ENCODE results near the gene CPEB3. TPM values are rescaled to one million over a fixed set of nuclear protein-coding genes. Genes with fewer than 3 reads are reported as not detected.
A peak's percentile ranks its signal among the peaks of the same experiment; 100 is the strongest.
"Not testable (repeated sequence)": the region's sequence is repeated elsewhere in the genome, so short reads cannot be mapped to it uniquely, and the experiment has no call there.

CPEB3 gene
- total RNA-seq, 1 donor from 2014 or later = 21.2 TPM

DNA sequence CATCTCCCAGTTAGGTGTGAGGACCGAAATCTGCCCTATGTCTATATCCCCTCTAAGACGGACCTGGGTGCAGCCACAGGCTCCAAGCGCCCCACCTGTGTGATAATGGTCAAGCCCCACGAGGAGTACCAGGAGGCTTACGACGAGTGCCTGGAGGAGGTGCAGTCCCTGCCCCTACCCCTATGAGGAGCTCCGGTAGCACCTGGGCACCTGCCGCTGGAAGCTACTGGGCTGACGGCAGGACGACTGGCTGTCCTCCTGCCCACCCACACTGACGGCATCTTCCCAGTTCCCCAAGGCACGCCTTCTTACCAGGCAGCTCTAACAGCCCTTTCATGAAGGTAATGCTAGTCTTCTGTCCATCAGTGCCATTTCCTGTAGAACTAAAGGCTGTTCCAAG lies 74.3 kb downstream of the CPEB3 start:
- not testable (repeated sequence) for DNase-seq (ENCODE audit: low spot score in 2 of 2); FAIRE-seq

DNA sequence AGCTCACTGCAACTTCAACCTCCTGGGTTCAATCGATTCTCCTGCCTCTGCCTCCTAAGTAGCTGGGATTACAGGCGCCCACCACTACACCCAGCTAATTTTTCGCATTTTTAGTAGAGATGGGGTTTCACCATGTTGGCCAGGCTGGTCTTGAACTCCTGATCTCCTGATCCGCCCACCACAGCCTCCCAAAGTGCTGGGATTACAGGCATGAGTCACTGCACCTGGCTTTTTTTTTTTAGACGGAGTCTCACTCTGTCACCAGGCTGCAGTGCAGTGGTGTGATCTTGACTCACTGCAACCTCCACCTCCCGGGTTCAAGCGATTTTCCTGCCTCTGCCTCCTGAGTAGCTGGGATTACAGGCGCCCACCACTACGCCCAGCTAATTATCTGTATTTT lies 75.7 kb downstream of the CPEB3 start:
- not testable (repeated sequence) for FAIRE-seq

DNA sequence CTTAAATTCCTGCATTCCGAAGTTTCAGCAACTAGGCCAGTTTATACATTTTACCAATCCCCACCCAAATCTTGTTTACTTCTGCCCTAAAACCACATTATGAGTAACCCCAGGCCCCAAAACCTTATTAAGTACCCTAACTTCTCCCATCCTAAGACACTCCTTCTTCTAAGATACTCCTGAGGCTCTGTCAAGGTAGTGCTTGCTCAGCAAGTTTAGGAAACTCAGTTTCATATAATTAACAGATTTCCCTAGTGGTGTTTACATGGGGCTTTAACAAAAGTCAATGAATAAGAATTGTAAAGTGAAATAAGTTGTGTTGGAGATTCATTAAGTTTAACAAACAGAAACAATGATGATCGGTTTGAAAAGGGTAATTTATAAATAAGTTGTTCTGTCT lies 77.8 kb downstream of the CPEB3 start:
- no peak for DNase-seq (ENCODE audit: low spot score in 2 of 2)
- FAIRE-seq = no peak

More for the DNA sequence above, 75.7 kb downstream of the CPEB3 start:
- DNase-seq (ENCODE audit: low spot score in 2 of 2) = not testable (repeated sequence)

DNA sequence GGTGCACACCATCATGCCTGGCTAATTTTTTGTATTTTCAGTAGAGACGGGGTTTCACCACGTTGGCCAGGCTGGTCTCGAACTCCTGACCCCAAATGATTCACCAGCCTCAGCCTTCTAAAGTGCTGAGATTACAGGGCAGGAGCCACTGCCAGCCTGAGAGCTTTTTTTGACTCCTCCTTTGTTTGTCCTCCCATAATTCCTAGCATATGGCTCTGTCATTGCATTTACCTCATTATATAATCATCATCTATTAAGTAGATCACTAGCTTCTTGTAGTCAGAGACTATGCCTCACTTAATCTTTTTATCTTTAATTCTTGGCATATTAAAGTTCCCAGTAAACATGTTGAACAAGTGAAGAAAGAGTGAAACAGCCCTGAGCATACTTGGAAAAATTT lies 82.1 kb downstream of the CPEB3 start:
- no peak for DNase-seq (ENCODE audit: low spot score in 2 of 2)
- FAIRE-seq = no peak

DNA sequence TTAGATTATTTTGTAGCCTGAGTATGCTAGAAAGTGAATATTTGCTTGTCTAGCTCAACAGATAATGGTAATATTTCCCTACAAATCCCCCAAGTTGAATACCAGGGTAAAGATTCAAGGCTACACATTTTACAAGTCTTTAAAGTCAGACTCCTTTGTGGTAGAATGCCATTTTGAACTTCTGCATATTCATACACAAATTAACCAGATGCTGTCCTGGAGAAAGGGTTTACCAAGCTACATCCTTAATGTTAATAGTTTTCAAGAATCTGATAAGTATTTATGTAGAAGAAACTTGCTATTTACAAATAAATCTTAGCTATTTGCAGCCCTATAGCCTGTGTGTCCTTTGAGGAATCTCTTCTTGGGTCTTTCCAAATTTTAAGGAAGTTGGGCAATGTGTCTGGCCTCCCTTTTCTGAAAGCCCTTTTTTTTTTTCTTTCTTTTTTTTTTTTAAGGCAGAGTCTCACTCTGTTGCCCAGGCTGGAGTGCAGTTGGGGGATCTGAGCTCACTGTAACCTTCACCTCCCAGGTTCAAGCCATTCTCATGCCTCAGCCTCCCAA lies 82.6 kb downstream of the CPEB3 start:
- no peak for DNase-seq (ENCODE audit: low spot score in 2 of 2)
- no peak for FAIRE-seq

DNA sequence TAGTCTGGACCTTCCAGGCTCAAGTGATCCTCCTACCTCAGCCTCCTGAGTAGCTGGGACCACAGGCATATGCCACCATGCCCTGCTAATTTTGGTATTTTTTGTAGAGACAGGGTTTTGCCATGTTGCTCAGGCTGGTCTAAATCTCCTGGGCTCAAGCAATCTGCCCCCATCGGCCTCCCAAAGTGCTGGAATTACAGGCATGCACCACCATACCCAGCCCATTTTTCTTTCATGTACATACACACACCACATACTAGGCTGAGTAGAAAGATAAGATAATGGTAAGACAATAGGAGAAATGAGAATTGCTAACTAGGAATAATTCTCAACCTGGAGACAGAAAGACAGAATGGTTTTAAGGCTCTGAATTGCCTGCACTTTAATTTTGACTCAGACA lies 83.8 kb downstream of the CPEB3 start:
- FAIRE-seq (no peak), DNase-seq (ENCODE audit: low spot score in 2 of 2) (no peak)

DNA sequence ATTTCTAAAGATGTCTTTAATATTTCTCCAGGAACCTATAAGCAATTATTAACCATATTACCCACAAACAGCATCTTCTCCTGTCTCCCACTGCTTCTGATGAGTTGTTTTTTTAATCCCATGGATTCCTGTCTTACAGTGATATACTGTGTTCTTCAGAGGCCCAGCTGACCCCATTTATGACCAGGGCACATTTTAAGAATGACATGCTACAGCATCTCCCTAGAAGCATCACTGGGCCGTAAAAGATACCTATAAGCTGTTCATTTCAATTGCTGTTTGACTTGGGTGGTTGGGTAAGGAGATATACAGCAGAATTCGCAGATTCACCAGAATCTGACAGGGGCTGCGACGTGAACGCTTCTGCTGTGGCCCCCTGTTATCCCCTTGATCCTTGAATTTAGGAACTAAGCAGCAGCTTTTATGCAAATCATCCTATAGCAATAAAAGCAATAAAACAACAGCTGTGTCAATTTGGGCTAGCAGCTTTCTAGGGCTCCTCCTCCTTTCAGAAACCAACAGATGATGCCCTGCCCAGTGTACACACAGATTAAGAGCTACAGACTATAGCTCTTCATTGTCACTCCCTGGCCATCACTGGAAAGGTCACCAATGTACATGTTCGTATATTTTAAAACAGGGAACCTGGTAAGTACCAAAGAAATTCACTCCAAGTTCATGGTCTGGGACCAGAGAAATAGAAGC lies 86.8 kb downstream of the CPEB3 start:
- no peak for DNase-seq (ENCODE audit: low spot score in 2 of 2)
- FAIRE-seq = no peak

DNA sequence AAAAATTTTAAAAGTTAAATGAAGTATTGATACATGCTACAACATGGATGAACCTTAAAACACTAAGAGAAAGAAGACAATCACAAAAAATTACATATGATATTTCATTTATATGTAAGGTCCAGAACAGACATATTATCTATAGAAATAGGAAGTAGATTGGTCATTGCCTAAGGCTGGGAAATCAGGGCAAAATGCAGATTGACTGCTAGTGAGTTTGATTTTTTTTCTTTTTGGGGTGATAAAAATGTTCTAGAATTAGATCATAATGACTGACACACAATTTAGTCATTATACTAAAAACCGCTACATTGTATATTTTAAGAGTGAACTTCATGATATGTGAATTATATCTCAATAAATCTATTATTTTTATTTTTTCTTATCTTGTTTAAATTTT lies 88.3 kb downstream of the CPEB3 start:
- DNase-seq (ENCODE audit: low spot score in 2 of 2) (no peak), FAIRE-seq (no peak)

DNA sequence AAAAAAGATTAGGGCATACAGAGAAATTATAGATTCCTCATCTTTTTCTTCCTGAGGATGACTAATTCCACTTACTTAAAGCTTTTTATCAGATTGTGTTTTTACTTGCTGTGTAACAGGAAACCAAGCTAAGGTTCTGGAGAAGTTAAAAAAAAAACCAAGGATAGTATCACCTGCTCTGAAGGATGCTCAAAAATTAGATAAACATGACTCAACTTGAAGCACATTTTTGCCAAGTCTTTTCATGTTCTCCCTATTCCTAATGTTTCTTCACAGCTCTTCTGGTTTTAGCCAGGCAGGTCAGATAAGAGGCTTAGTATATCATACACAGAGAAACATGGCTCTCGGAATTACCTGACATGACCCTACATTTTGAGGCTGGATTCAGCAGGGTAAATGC lies 90.3 kb downstream of the CPEB3 start:
- FAIRE-seq (no peak), DNase-seq (ENCODE audit: low spot score in 2 of 2) (no peak)

DNA sequence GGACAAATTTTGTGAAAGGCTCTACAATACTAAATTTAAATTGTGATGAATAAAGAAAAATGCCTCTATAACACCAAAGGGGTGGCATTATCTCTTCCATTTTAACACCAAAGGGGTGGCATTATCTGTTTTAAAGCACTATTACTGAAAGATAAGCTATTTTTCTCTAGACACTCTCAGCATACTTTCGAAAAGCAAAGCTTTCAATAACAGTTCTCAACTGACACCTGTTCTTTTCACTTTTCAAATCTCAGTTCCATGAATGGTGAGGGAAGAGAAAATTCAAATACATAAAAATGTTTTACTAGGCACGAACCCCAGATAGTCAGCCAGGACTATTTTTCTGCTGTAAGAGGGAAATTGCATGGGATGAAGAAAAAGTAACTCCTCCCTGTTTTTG lies 103.8 kb downstream of the CPEB3 start:
- no peak for FAIRE-seq
- no peak for DNase-seq (ENCODE audit: low spot score in 2 of 2)

DNA sequence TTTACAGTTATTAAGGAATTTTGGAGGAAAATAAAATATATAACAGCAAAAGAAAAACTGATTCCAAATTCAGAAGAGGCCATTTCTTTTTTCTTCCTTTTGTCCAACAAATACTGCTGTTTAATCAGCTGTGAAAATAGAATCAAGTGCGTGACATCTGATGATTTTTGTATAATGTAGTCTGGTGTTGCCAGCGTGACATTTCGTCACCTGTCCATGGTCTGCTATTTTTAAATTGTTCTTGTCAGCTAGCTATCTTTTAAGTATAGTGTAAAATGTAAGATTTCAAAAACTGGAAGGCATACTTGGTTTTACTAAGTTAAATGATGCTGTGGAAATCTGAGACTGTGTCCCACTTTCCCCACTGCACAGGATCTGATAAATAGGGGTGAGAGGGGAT lies 105.9 kb downstream of the CPEB3 start:
- no peak for DNase-seq (ENCODE audit: low spot score in 2 of 2)
- FAIRE-seq = no peak

DNA sequence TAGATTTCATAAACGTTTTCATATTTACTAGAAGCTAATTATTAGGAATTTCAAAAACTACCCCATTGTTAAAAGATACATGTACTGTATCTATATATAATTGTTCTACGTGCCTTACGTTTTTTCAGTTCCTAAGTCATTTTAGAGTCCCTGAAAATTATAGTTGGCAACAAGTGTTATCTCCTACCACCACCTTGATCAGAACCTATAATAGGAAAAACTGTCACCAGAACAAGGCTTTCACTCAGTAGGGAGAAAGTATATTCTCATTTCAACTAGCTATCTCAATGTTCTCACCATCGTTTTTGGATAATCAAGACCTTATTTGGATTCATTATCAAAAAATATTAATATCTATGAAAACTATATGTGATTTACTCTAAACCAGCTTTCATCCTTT lies 107.7 kb downstream of the CPEB3 start:
- FAIRE-seq (peak; percentile 55), DNase-seq (ENCODE audit: low spot score in 2 of 2) (no peak)

DNA sequence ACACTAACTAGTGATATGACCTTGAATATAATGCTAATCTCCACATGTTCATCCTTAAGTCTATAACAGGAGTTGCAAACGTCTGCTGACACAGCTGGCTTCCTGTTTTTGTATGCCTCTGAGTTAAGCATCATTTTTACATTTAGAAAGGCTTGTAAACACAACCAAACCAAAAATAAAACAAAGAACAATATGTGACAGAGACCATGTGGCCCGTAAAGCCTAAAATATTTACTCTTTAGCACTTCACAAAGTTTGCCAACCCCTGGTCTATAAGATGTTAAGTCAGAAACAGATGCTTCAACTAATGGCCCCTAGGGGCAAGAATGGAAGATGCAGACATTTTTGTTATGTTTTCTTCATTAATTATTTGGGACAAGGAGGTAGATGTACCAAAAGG lies 109.3 kb downstream of the CPEB3 start:
- no peak for FAIRE-seq
- DNase-seq (ENCODE audit: low spot score in 2 of 2) = no peak

DNA sequence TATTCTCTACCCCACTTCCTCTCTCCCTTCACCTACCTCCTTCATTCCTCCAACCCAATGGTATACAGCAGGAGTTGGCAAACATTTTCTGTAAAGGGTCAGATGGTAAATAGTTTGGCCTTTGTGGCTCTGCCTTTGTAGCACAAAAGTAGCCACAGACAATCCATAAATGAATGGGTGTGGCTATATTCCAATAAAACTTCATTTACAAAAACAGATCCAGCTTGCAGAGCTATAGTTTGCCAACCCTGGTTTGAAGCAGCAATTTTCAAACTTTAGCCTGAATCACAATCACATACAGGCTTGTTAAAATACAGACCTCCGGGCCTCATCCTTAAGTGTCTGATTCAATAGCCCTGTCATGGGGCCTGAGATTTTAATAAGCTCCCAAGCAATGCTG lies 110.5 kb downstream of the CPEB3 start:
- FAIRE-seq (no peak), DNase-seq (ENCODE audit: low spot score in 2 of 2) (no peak)

DNA sequence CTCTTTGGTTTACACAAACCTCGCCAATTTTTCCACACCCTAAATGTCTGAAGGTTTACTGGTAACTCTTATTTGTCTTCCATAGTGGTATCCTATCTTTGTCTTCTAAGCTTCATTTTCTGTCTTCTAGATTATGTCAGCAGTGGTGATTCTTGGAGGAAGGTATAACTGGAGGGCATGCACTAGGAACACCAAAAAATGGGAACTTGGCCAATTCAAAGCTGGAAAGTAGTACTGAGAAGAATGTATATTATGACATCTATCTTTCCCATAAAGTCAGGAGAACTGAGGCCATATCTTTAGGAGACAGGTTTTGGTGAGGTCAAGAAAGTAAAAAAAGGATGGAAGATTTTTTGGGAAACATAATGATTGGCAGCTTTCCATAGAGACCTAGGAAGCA lies 113.3 kb downstream of the CPEB3 start:
- FAIRE-seq = no peak

DNA sequence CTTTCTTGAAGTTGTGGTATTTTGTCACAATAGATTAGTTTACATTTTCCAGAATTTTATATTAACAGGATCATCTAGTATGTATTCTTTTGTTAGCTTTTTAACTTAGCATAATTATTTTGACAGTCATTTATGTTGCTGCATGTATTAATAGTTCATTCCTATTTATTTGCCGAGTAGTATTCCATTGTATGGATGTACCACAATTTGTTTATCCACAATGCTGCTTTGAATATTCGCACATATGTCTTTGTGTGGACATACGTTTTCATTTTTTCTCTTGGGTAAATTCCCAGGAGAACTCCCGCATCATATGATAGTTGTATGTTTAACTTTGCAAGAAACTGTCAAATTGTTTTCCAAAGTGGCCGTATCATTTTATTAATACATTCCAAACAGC lies 115.7 kb downstream of the CPEB3 start:
- DNase-seq (ENCODE audit: low spot score in 2 of 2) (no peak), FAIRE-seq (no peak)

More for the DNA sequence above, 113.3 kb downstream of the CPEB3 start:
- DNase-seq (ENCODE audit: low spot score in 2 of 2) = no peak

DNA sequence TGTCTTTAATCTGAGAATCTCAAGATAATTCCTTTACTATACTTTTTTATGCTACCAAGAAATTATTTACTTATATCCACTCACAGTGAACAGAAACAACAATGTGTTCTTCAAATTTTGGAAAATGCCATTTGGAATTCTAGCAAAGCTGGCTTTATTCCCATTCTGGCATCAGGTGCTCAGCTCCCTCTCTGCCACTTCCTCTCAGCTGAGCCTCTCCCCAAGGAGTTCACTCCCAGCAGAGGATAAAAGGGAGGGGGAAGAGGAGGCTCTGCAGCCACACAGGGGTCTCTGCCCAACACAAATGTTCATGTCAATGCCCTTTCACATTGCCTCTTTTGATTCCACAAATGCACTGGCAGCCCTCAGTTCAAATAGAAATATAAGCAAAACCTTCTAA lies 116.9 kb downstream of the CPEB3 start:
- DNase-seq (ENCODE audit: low spot score in 2 of 2) = no peak
- FAIRE-seq = no peak

DNA sequence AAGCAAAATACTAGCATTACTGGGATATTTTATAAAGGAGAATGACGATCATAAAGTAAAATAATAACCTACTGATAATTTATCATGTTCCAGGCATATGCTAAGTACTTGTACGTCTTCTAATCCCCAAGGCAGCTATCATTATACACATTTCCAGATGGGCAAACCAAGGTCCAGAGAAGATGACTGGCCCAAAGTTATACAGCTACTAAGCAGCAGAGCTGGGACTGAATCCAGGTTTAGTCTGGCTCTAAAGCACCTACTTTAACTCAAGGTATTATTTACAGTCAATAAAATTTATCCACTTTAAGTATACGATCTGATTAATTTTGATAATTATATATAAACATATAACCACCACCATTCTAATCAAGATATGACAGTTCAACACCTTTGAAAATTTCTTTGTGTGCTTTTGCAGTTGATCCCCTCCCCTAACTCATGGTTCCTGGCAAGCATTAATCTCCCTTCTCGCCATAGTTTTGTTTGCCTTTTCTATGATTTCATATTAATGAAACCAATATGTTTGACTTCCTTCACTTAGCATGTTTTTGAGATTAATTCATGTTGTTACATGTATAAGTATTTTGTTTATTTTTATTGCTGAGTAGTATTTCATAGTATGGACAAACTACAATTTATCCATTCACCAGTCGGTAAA lies 126.7 kb downstream of the CPEB3 start:
- DNase-seq (ENCODE audit: low spot score in 2 of 2) = no peak
- FAIRE-seq = no peak

DNA sequence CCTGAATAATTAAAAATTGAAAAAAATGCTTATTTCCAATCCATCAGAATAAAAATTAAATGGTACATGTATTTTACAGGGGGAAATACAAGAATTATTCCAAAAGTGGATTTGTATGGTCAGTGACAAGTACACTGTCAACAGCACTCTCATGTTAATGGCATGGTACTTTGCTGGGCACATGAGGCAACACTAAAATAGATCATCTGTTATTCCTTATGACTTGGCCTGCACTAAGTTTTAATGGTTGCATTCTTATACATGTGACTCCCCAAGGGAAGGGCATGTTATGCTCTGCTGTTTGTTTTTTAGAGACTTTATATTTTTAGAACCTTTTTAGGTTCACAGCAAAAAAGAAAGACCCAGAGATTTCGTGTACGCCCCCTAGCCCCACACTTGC lies 128.3 kb downstream of the CPEB3 start:
- FAIRE-seq = no peak
- no peak for DNase-seq (ENCODE audit: low spot score in 2 of 2)

DNA sequence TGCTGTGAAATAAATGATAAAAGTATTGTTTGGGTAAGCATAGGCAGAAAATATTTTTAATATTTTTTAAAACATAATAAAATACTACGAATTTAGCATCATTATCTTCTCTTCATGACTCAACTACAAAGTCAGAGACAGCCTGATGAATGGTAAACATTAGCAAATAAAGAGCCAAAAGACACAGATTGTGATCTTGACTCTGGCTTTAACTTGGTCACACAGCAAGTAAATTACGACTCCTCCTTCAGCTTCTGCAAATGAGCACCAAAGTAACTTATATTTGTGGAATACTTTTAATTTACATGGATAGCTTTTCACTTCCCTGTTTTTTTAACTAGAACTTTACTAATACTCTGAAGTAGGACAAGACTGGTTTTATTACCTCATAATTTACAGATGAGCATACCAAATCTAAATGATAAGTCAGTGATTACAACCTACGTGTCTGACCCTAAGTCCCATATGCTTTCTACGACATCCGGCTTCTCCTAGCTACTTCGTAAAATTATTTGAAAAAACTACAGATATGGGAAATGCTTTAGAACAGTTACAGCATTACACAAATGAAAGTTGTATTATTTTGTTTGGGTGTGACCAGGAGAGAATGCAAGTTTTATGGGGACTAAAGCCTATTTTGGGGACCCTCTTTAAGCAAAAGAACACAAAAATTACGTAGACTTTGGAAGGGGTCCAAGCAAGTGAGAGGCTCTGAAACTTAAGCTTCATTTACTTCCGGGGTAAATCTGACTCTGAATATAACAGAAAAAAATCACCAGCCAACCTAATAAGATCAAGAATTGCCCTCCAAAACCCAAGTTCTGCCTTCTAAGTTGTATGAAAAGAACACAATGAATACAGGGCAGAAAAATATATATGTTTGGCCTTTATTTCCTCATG lies 133.8 kb downstream of the CPEB3 start:
- DNase-seq (ENCODE audit: low spot score in 2 of 2) = no peak

DNA sequence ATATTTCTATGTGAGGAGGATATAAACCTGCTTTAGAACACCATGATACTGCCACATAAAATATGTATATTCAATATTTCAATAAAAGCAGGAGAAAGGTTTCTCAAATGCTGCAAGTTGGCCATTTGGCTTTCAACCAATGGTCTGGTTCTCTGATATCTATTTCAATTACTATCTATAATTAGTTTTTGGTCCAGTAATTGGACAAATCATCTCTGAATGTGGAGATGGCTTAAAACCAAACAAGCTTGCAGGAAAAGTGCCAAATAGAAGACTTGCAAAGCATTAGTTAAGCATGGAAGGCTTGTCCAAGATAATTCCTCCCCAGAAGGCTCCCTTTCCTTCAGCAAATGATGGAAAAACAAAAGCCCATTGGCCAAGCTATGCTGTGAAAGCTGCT lies 140.1 kb downstream of the CPEB3 start:
- DNase-seq (ENCODE audit: low spot score in 2 of 2) = no peak
- FAIRE-seq = no peak

More for the DNA sequence above, 133.8 kb downstream of the CPEB3 start:
- FAIRE-seq = no peak
